Body of pancreas (tissue), 4 donors: Measurements from ENCODE around the gene KYNU. TPM values are rescaled to one million over a fixed set of nuclear protein-coding genes. Genes with fewer than 3 reads are reported as not detected.

Experiments used
- ATAC-seq: fragments of 150-250 bp; one replicate; pipeline ENCODE4 v1.9.1; 2016
- DNase-seq, 4 donors: peaks; one replicate each; pipeline ENCODE4 v3.0.0-alpha.2; 2019
- H3K27ac ChIP-seq, 4 donors: fragments of 200-600 bp; sonication (generic); 1 replicate in 3 of 4; 2 replicates in 1 of 4; pipeline versions ENCODE4 v1.5.1 to v1.6.1; 2016 to 2019; ENCODE audit warnings: mild to moderate bottlenecking in 1 of 4, mixed read lengths in 1 of 4, moderate library complexity in 1 of 4
- H3K27me3 ChIP-seq, 2 donors: fragments of 200-600 bp; sonication (generic); one replicate each; pipeline ENCODE4 v1.6.0; 2016; ENCODE audit warnings: mild to moderate bottlenecking in 1 of 2
- H3K36me3 ChIP-seq, 2 donors: fragments of 200-600 bp; sonication (generic); replicated peaks in 1 of 2; 2 replicates each; pipeline ENCODE4 v1.5.1; 2016; ENCODE audit warnings: low read depth in 2 of 2; ENCODE audit not compliant: insufficient read depth in 1 of 2
- H3K4me1 ChIP-seq: fragments of 200-600 bp; sonication (generic); one replicate; pipeline ENCODE4 v1.6.0; 2016
- H3K4me3 ChIP-seq, 2 donors: fragments of 200-600 bp; sonication (generic); 1 replicate in 1 of 2; 2 replicates in 1 of 2; pipeline ENCODE4 v1.5.1; 2016 to 2019
- H3K9me3 ChIP-seq, 3 donors: fragments of 200-600 bp; sonication (generic); 1 replicate in 2 of 3; 2 replicates in 1 of 3; pipeline ENCODE4 v1.5.1; 2016
- CTCF ChIP-seq, 7 experiments: fragments of 450-650 bp in 4 of 7; fragments of 200-600 bp in 3 of 7; sonication (generic) in 3 of 7; IDR thresholded peaks; one replicate each; pipeline ENCODE4 v1.5.1; 2016 to 2019; ENCODE audit warnings: antibody characterized with exemption in 7 of 7
- POLR2A ChIP-seq, 3 donors: fragments of 450-650 bp; IDR thresholded peaks; one replicate each; pipeline ENCODE4 v1.6.1; 2016; ENCODE audit warnings: antibody characterized with exemption in 3 of 3, mild to moderate bottlenecking in 2 of 3
- WGBS, 2 donors: methylation state at CpG; one replicate each; pipeline ENCODE4 v1.1.5; 2017; 5-methylcytosine and 5-hydroxymethylcytosine counted together
- intact Hi-C: fragments of 100-400 bp; cut with DNase I; formaldehyde crosslinking; loops from one replicate; pipeline ENCODE4 v1.15.1; 2023
- total RNA-seq, 2 donors: library from RNA; depleted of rRNA; stranded (reverse); fragments of >200 nt; gene quantifications; one replicate each; pipeline ENCODE4 v1.1.0, GENCODE V29; 2016

Gene KYNU
- total RNA-seq, 2 donors from 2014 or later = 0.33 to 0.78 TPM

- no peaks in the 10 kb centered on the region for H3K36me3 ChIP-seq
- no peaks in the 10 kb centered on the region for H3K9me3 ChIP-seq
- intact Hi-C loops = no loop called here
- ATAC-seq = no peak
- H3K4me1 ChIP-seq = no peaks in the 10 kb centered on the region
- H3K27me3 ChIP-seq = no peaks in the 10 kb centered on the region
- no peak overlapping the region for H3K27ac ChIP-seq
- no peak for TF ChIP-seq CTCF (IDR thresholded peaks at IDR 0.05)
- H3K4me3 ChIP-seq = no peak overlapping the region
- no peak for DNase-seq
- 44 to 50% methylated on average over 4 of the region's 4 CpGs for WGBS, 2 donors
These were observed 138.2 kb downstream of the KYNU start for GRCh38 chr2:143015656-143016055.

- Histone ChIP-seq H3K27ac (no peak overlapping the region), H3K9me3 (no peaks in the 10 kb centered on the region), H3K36me3 (no peaks in the 10 kb centered on the region), H3K27me3 (no peaks in the 10 kb centered on the region), H3K4me1 (peaks cover 5% of the 10 kb centered on the region), H3K4me3 (no peak overlapping the region)
- peak in 1 of 4 donors; percentile 5 for DNase-seq
- WGBS, 2 donors = 24 to 32% methylated on average over 27 to 28 of the region's 28 CpGs
- TF ChIP-seq CTCF (IDR thresholded peaks at IDR 0.05) (no peak), POLR2A (IDR thresholded peaks at IDR 0.05) (no peak)
- intact Hi-C loops = no loop called here
- no peak for ATAC-seq
These were observed 149.1 kb downstream of the KYNU start for GRCh38 chr2:143026411-143027054.

GRCh38 chr2:143029141-143029540 is 151.7 kb downstream of the KYNU start:
- Histone ChIP-seq H3K27ac (no peak overlapping the region), H3K4me1 (peaks cover 5% of the 10 kb centered on the region), H3K36me3 (no peaks in the 10 kb centered on the region), H3K9me3 (no peaks in the 10 kb centered on the region), H3K4me3 (no peak overlapping the region), H3K27me3 (no peaks in the 10 kb centered on the region)
- WGBS, 2 donors = 78 to 82% methylated on average over 2 of the region's 2 CpGs
- ATAC-seq (no peak), DNase-seq (no peak)
- no peak for TF ChIP-seq POLR2A (IDR thresholded peaks at IDR 0.05)
- no peak for TF ChIP-seq CTCF (IDR thresholded peaks at IDR 0.05)
- intact Hi-C loops = no loop called here

GRCh38 chr2:143030127-143030526 is 152.7 kb downstream of the KYNU start:
- no peak for ATAC-seq

More at GRCh38 chr2:143030127-143030526, 152.7 kb downstream of the KYNU start:
- no peaks in the 10 kb centered on the region for H3K9me3 ChIP-seq
- no peaks in the 10 kb centered on the region for H3K36me3 ChIP-seq
- H3K4me3 ChIP-seq = no peak overlapping the region
- TF ChIP-seq POLR2A (IDR thresholded peaks at IDR 0.05) (no peak), CTCF (IDR thresholded peaks at IDR 0.05) (no peak)
- DNase-seq = peak in 1 of 4 donors; percentile 4
- intact Hi-C loops = no loop called here
- peaks cover 5% of the 10 kb centered on the region for H3K4me1 ChIP-seq
- H3K27ac ChIP-seq = no peak overlapping the region
- WGBS, 2 donors = 76 to 87% methylated on average over 2 of the region's 2 CpGs
- peaks cover 0 to 3% of the 10 kb centered on the region in 2 donors for H3K27me3 ChIP-seq
